HL-60 (cell line): Measurements from ENCODE around the gene SLFN12.

Experiments
- DNase-seq, 2 experiments: peaks; one replicate each; pipeline ENCODE4 v3.0.0-alpha.2; 2010 to 2020; ENCODE audit warnings: low read depth in 1 of 2, low spot score in 1 of 2
- H3K27ac ChIP-seq: fragments of 250-450 bp; sonication (Bioruptor Pico); replicated peaks from 2 replicates; pipeline ENCODE4 v1.5.1; 2020; ENCODE audit warnings: mild to moderate bottlenecking, moderate library complexity
- H3K27me3 ChIP-seq: fragments of 250-450 bp; sonication (Bioruptor Pico); 2 replicates; pipeline ENCODE4 v1.5.1; 2021; ENCODE audit warnings: mild to moderate bottlenecking, moderate library complexity; ENCODE audit not compliant: insufficient read depth, poor library complexity, severe bottlenecking
- H3K4me3 ChIP-seq: replicated peaks from 2 replicates; pipeline ENCODE4 v1.5.1; 2011; ENCODE audit warnings: mild to moderate bottlenecking, control low read depth, low read length; ENCODE audit not compliant: insufficient read depth
- GABPA ChIP-seq: IDR thresholded peaks from 2 replicates; pipeline ENCODE4 v1.6.1; 2012; ENCODE audit warnings: low read depth
- POLR2AphosphoS5 ChIP-seq: IDR thresholded peaks from 2 replicates; pipeline ENCODE4 v1.6.1; 2012; ENCODE audit warnings: low read depth
- SPI1 ChIP-seq: IDR thresholded peaks from 2 replicates; pipeline ENCODE4 v1.6.1; 2012; ENCODE audit warnings: low read depth, mild to moderate bottlenecking, borderline replicate concordance
- TF ChIP-seq, protein P1 (sequence below): IDR thresholded peaks from one replicate; pipeline ENCODE4 v1.5.1; 2011; ENCODE audit warnings: low read length, control low read depth, inconsistent platforms; ENCODE audit not compliant: insufficient read depth
- TF ChIP-seq, protein P2 (sequence below): IDR thresholded peaks from 2 replicates; pipeline ENCODE4 v1.6.1; 2012; ENCODE audit warnings: low read depth; ENCODE audit not compliant: insufficient replicate concordance

SLFN12 gene

DNA sequence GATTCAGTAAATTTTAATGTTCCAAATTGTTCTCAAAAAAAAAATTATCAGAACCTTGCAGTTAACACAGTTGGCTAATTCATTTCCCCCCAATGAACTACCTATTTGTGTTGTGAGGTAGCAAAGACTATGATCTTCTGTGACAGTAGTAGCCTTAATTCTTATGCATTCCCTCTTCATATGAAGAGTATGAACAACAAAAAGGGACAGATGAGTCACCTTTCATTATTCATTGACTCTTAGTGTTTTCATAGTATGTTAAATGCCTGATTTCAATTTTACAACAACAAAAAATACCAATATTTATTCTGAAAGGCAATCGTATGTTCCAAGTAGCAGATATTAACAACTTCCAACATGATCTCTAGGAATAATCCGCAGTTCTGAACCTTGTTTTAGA, 55.2 kb downstream of the SLFN12 start:
- DNase-seq = no peak
- H3K27ac ChIP-seq = no peak overlapping the region
- no peaks in the 10 kb centered on the region for H3K27me3 ChIP-seq
- no peak for TF ChIP-seq SPI1
- TF ChIP-seq, protein P1, sequence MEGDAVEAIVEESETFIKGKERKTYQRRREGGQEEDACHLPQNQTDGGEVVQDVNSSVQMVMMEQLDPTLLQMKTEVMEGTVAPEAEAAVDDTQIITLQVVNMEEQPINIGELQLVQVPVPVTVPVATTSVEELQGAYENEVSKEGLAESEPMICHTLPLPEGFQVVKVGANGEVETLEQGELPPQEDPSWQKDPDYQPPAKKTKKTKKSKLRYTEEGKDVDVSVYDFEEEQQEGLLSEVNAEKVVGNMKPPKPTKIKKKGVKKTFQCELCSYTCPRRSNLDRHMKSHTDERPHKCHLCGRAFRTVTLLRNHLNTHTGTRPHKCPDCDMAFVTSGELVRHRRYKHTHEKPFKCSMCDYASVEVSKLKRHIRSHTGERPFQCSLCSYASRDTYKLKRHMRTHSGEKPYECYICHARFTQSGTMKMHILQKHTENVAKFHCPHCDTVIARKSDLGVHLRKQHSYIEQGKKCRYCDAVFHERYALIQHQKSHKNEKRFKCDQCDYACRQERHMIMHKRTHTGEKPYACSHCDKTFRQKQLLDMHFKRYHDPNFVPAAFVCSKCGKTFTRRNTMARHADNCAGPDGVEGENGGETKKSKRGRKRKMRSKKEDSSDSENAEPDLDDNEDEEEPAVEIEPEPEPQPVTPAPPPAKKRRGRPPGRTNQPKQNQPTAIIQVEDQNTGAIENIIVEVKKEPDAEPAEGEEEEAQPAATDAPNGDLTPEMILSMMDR = no peak
- TF ChIP-seq POLR2AphosphoS5 = no peak
- TF ChIP-seq, protein P2, sequence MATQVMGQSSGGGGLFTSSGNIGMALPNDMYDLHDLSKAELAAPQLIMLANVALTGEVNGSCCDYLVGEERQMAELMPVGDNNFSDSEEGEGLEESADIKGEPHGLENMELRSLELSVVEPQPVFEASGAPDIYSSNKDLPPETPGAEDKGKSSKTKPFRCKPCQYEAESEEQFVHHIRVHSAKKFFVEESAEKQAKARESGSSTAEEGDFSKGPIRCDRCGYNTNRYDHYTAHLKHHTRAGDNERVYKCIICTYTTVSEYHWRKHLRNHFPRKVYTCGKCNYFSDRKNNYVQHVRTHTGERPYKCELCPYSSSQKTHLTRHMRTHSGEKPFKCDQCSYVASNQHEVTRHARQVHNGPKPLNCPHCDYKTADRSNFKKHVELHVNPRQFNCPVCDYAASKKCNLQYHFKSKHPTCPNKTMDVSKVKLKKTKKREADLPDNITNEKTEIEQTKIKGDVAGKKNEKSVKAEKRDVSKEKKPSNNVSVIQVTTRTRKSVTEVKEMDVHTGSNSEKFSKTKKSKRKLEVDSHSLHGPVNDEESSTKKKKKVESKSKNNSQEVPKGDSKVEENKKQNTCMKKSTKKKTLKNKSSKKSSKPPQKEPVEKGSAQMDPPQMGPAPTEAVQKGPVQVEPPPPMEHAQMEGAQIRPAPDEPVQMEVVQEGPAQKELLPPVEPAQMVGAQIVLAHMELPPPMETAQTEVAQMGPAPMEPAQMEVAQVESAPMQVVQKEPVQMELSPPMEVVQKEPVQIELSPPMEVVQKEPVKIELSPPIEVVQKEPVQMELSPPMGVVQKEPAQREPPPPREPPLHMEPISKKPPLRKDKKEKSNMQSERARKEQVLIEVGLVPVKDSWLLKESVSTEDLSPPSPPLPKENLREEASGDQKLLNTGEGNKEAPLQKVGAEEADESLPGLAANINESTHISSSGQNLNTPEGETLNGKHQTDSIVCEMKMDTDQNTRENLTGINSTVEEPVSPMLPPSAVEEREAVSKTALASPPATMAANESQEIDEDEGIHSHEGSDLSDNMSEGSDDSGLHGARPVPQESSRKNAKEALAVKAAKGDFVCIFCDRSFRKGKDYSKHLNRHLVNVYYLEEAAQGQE = no peak
- TF ChIP-seq GABPA = no peak
- H3K4me3 ChIP-seq = no peak overlapping the region

DNA sequence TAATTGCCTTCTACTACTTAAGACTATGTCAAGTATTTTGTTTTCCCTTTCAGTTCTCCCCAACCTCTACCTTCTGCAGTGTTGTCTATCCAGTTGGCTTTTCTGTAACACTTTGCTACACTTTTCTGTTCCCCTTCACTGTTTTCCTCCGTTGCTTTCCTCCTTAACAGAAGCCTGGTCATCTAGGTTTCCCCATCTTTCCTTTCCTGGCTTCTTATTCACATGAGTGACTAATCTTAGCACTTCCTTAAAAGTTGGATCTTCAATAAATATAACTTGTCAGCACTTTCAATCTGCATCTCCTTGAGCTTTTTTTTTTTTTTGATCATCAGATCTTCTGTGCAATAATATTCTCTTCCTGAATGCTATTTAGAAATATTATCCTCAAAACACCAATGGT, 56.1 kb downstream of the SLFN12 start:
- peak; percentile 88 for TF ChIP-seq SPI1
- TF ChIP-seq GABPA = no peak
- Histone ChIP-seq H3K4me3 (no peak overlapping the region), H3K27me3 (no peaks in the 10 kb centered on the region), H3K27ac (peak overlapping the region; percentile 14; the same call in 1 of the 2 replicates)
- DNase-seq = peak in 1 of 2 experiments; percentile 40

DNA sequence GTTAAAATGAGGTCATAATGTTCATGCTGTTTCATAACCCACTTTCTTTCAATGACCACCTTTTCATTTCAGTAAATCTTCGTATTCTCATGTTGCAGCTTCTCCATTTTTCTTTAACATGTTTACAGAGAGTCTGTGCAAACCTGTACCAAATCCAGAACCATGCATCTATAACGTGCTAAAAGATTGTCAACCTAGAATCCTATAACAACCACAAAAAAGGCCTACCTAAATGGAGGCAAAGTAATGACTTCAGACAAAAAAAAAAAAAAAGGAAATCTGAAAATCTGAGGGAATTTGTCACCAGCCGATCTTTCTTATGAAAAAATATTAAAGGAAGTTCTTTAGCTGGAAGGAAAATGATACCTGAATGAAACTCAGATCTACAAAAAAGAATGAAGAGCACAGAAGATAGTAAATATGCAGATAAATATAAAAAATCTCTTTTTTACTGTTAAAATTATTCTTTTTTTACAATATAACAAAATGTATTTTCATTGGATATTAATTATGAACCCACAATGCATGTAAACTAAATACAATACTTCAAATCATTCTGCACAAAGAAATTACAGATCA, 57.4 kb downstream of the SLFN12 start:
- DNase-seq = no peak
- Histone ChIP-seq H3K27ac (peak overlapping the region; percentile 96), H3K27me3 (no peaks in the 10 kb centered on the region), H3K4me3 (peak overlapping the region; percentile 77)
- TF ChIP-seq, protein P2 = no peak
- TF ChIP-seq SPI1 (no peak), POLR2AphosphoS5 (no peak), GABPA (no peak)
- TF ChIP-seq, protein P1 = no peak

DNA sequence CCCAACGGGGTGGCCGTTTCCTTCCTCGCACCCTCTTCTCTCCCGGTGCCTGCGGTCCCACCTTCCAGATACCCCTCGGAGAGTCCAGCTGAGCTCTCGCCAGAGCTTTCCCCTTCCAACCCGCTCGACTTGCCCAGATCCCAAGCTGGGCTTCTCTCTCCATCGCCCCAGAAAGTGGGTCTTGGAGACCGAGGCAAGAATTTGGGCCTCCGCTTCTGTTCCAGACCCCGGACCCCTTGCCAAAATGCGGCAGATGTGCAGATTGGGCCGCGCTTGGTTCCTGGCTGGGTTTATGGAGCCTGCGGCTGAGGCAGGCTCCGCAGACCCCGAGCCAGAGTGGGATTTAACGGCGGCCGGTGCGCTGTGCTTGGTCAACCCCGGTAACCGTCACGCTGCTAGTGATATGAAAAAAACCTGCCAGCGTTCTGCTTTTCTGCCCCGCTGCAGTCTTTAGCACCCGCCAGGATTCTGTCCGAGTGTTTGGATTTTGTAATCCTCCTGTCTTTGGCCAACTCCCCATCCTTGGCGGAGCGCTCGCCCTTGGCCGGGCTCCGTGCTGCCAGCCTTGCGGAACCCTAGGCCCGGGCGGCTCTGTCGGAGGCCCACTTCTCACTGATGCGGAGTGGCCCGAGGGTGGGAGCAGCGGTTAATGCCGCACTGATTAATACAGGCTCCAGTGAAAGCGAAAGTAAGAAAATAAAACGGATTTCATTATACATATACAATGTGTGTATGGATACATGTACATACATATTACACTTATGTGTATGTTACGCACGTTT, 58.1 kb downstream of the SLFN12 start:
- H3K4me3 ChIP-seq = peak overlapping the region; percentile 77
- TF ChIP-seq, protein P2 = peak; percentile 47
- TF ChIP-seq SPI1 (peak; percentile 12; the same call in 1 of the 2 replicates), GABPA (no peak)
- DNase-seq = peak in 1 of 2 experiments; percentile 65
- peak overlapping the region; percentile 96 for H3K27ac ChIP-seq
- H3K27me3 ChIP-seq = no peaks in the 10 kb centered on the region
